OCI-LY7 (cell line): ENCODE results near the gene SNRK. TPM values are rescaled to one million over a fixed set of nuclear protein-coding genes. Genes with fewer than 3 reads are reported as not detected.

ENCODE experiments used
- BruUV-seq: library from RNA; stranded (reverse); fragments of 400-500 nt; replicated peaks from 2 replicates; lab custom pipeline; 2021; lab: Mats Ljungman, UMichigan
- CTCF ChIA-PET: fragments of 300-600 bp; sonication (Branson Sonifier 250); formaldehyde crosslinking; loops from one replicate; lab custom pipeline; 2022; ENCODE audit warnings: antibody characterized with exemption; ENCODE audit not compliant: unreplicated experiment; lab: Charles Lee
- POLR2A ChIA-PET: fragments of 300-600 bp; sonication (Branson Sonifier 250); formaldehyde crosslinking; loops from one replicate; lab custom pipeline; 2022; ENCODE audit warnings: antibody characterized with exemption; lab: Charles Lee
- DNase-seq: peaks from one replicate; pipeline ENCODE4 v3.0.0-alpha.2; 2015; ENCODE audit warnings: low spot score
- H2AFZ ChIP-seq: fragments of 200-600 bp; sonication (generic), shearing (Covaris generic); 2 replicates; pipeline ENCODE4 v1.6.1; 2014; ENCODE audit warnings: mild to moderate bottlenecking, antibody characterized with exemption, low read length, moderate library complexity
- H3K27ac ChIP-seq: fragments of 200-600 bp; sonication (generic); 2 replicates; pipeline ENCODE4 v1.5.1; 2014; ENCODE audit warnings: mixed run types, low read depth, mild to moderate bottlenecking, moderate library complexity, low read length, inconsistent platforms; ENCODE audit not compliant: poor library complexity, severe bottlenecking
- H3K36me3 ChIP-seq: fragments of 200-600 bp; sonication (generic); 2 replicates; pipeline ENCODE4 v1.6.1; 2014; ENCODE audit warnings: mild to moderate bottlenecking, antibody characterized with exemption, low read length, moderate library complexity, mixed read lengths; ENCODE audit not compliant: insufficient read depth
- H3K4me1 ChIP-seq: fragments of 200-600 bp; sonication (generic); 2 replicates; pipeline ENCODE4 v1.5.1; 2014; ENCODE audit warnings: mild to moderate bottlenecking, low read length; ENCODE audit not compliant: insufficient read depth, poor library complexity, severe bottlenecking
- H3K4me2 ChIP-seq: fragments of 200-600 bp; sonication (generic); 2 replicates; pipeline ENCODE4 v1.6.1; 2014; ENCODE audit warnings: mild to moderate bottlenecking, low read length
- H3K4me3 ChIP-seq: fragments of 200-600 bp; sonication (generic); 2 replicates; pipeline ENCODE4 v1.5.1; 2014; ENCODE audit warnings: mild to moderate bottlenecking, low read depth, low read length; ENCODE audit not compliant: poor library complexity, severe bottlenecking
- H3K79me2 ChIP-seq: fragments of 200-600 bp; sonication (generic); 2 replicates; pipeline ENCODE4 v1.6.1; 2016; ENCODE audit warnings: low read depth, mild to moderate bottlenecking, low read length, moderate library complexity, mixed read lengths; ENCODE audit not compliant: insufficient read depth
- H3K9me2 ChIP-seq: fragments of 200-600 bp; sonication (generic); 2 replicates; pipeline ENCODE4 v1.6.1; 2016; ENCODE audit warnings: mild to moderate bottlenecking, low read length, mixed read lengths; ENCODE audit not compliant: insufficient read depth
- H3K9me3 ChIP-seq: fragments of 200-600 bp; sonication (generic); 2 replicates; pipeline ENCODE4 v1.6.1; 2014; ENCODE audit warnings: mild to moderate bottlenecking, mixed run types, low read length, mixed read lengths
- H4K20me1 ChIP-seq: fragments of 200-600 bp; sonication (generic); 2 replicates; pipeline ENCODE4 v1.6.1; 2014; ENCODE audit warnings: mild to moderate bottlenecking, antibody characterized with exemption, low read length, moderate library complexity, mixed read lengths; ENCODE audit not compliant: insufficient read depth
- CTCF ChIP-seq: fragments of 200-600 bp; sonication (generic); conservative IDR thresholded peaks from 2 replicates; pipeline ENCODE4 v1.5.1; 2014; ENCODE audit warnings: mild to moderate bottlenecking, antibody characterized with exemption, low read length, moderate library complexity, mixed read lengths
- EZH2phosphoT487 ChIP-seq: fragments of 200-600 bp; sonication (generic); IDR thresholded peaks from 2 replicates; pipeline ENCODE4 v1.6.1; 2018; ENCODE audit warnings: low read depth, borderline replicate concordance, mild to moderate bottlenecking, mixed run types, antibody characterized with exemption, low read length, moderate library complexity, mixed read lengths
- intact Hi-C: fragments of 100-400 bp; cut with micrococcal nuclease; formaldehyde crosslinking; loops from one replicate; pipeline ENCODE4 v1.10.0; 2022; ENCODE audit not compliant: unreplicated experiment
- total RNA-seq, 2 experiments: library from RNA; depleted of rRNA in 1 of 2; stranded (reverse); fragments of >200 nt in 1 of 2; shearing (Covaris generic) in 1 of 2; gene quantifications; 2 replicates each; pipeline ENCODE4 v1.2.3, GENCODE V29; 2014 to 2022

The SNRK gene
- total RNA-seq, 2 experiments from 2014 or later = 15.5 TPM

- intact Hi-C loops = no loop called here
- CTCF ChIA-PET = no interaction called here
- peaks cover 59% of the 10 kb centered on the region for H3K36me3 ChIP-seq
Measured at GRCh38 chr3:43348350-43348749, 62.0 kb downstream of the SNRK start.

DNA sequence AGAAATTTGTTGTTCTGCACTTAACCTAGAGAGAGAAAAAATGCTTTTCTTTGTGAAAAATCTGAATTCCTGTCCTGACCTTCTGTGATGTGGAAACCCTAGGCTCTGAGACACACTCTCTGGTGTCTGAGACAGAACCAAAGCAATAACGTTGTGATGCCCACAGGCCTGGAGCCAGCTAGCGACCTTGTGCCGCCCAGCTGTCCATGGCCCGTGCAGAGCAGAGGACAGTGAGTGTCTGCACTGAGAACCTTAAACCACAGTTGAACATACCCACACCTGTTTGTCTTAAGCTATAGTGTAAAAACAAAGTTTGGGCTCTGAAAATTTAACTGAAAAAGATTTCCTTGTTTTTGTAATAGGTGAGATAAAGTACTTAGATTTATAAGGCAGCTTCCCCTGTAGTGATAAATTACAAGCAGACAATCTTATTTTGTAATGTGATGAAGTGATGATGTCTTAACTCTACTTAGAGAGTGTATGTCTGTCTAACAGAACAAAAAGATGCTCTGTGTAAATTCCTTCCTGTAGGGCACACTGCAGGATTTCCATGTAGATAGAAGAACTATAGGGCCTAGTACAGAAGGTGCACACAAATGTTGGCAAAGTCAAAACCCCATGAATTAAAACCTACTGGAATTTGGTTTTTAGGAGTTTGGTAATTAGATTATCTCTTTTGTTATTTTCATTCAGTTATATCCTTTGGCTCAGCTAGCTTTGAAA lies 62.7 kb downstream of the SNRK start:
- Histone ChIP-seq H4K20me1 (no peaks in the 10 kb centered on the region), H3K9me2 (no peaks in the 10 kb centered on the region), H3K4me2 (no peak overlapping the region), H3K4me1 (no peaks in the 10 kb centered on the region), H2AFZ (no peak overlapping the region), H3K36me3 (peaks cover 52% of the 10 kb centered on the region), H3K9me3 (peaks cover 10% of the 10 kb centered on the region; the same call in 1 of the 2 replicates), H3K79me2 (no peaks in the 10 kb centered on the region), H3K27ac (no peak overlapping the region), H3K4me3 (no peak overlapping the region)
- BruUV-seq = no TSS peak
- no peak for DNase-seq
- ChIA-PET POLR2A (no interaction called here), CTCF (no interaction called here)
- intact Hi-C loops = no loop called here
- TF ChIP-seq EZH2phosphoT487 = no peak
- no peak for TF ChIP-seq CTCF

More at GRCh38 chr3:43348350-43348749, 62.0 kb downstream of the SNRK start:
- peaks cover 8% of the 10 kb centered on the region; the same call in 1 of the 2 replicates for H3K9me3 ChIP-seq
- POLR2A ChIA-PET = interaction anchor here (0.6 kb wide), 1 partner anchor 95 kb away, joined by 3 read pairs; no protein-coding TSS in a partner anchor
- DNase-seq = no peak
- H4K20me1 ChIP-seq = no peaks in the 10 kb centered on the region
- TF ChIP-seq CTCF = no peak
- no peak for TF ChIP-seq EZH2phosphoT487
- no peak overlapping the region for H2AFZ ChIP-seq
- H3K4me2 ChIP-seq = no peak overlapping the region
- no peak overlapping the region for H3K4me3 ChIP-seq
- no peaks in the 10 kb centered on the region for H3K9me2 ChIP-seq
- H3K4me1 ChIP-seq = no peaks in the 10 kb centered on the region
- BruUV-seq = no TSS peak
- H3K27ac ChIP-seq = no peak overlapping the region
- H3K79me2 ChIP-seq = no peaks in the 10 kb centered on the region

DNA sequence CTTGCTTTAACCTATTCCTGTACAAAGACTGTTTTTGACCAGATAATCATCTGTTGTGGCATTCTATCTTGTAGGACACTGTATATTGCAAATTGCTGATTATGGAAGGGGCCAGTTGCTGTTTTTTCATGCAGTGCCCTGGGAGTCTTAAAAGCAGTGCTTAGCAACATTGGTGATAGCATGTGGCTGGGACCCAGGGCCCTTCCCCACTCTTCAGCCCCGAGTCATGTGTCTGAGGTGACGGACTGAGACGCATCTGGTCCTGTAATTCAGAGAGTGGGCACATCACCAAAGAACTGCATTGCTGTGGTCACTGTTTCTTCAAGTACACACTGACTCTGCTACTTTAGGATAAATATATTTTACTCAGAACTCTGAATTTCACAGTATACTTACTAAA lies 63.4 kb downstream of the SNRK start:
- Histone ChIP-seq H3K4me2 (no peak overlapping the region), H3K27ac (no peak overlapping the region), H3K9me3 (peaks cover 10% of the 10 kb centered on the region; the same call in 1 of the 2 replicates), H3K79me2 (no peaks in the 10 kb centered on the region), H3K4me1 (no peaks in the 10 kb centered on the region), H3K9me2 (no peaks in the 10 kb centered on the region), H4K20me1 (no peaks in the 10 kb centered on the region), H3K36me3 (peaks cover 50% of the 10 kb centered on the region), H2AFZ (no peak overlapping the region), H3K4me3 (no peak overlapping the region)
- intact Hi-C loops = no loop called here
- no peak for TF ChIP-seq EZH2phosphoT487
- TF ChIP-seq CTCF = no peak
- CTCF ChIA-PET = no interaction called here
- BruUV-seq = no TSS peak
- DNase-seq = no peak
- POLR2A ChIA-PET = no interaction called here
